CD14-positive monocyte (primary cell): ENCODE results near the gene INPP5A. TPM values are rescaled to one million over a fixed set of nuclear protein-coding genes. Genes with fewer than 3 reads are reported as not detected.

ENCODE experiments used
- DNase-seq, 3 donors: peaks; one replicate each; pipeline ENCODE4 v3.0.0-alpha.2; 2011 to 2022
- H2AFZ ChIP-seq: 2 replicates; pipeline ENCODE4 v1.6.0; 2012; ENCODE audit warnings: mild to moderate bottlenecking, low read depth, low read length, inconsistent platforms; ENCODE audit not compliant: insufficient read depth, poor library complexity, severe bottlenecking
- H3K27ac ChIP-seq, 2 donors: 1 replicate in 1 of 2; 2 replicates in 1 of 2; pipeline ENCODE4 v1.5.1; 2012 to 2013; ENCODE audit warnings: low read length in 2 of 2, control low read depth in 1 of 2, inconsistent platforms in 1 of 2, low read depth in 1 of 2, mild to moderate bottlenecking in 1 of 2
- H3K27me3 ChIP-seq, 2 donors: one replicate each; pipeline versions ENCODE4 v1.6.0 to v1.6.1; 2011 to 2013; ENCODE audit warnings: low read length in 2 of 2; ENCODE audit not compliant: control insufficient read depth in 2 of 2, insufficient read depth in 2 of 2
- H3K36me3 ChIP-seq, 2 donors: replicated peaks in 1 of 2; 1 replicate in 1 of 2; 2 replicates in 1 of 2; pipeline versions ENCODE4 v1.5.1 to v1.6.1; 2012 to 2013; ENCODE audit warnings: low read length in 2 of 2, control low read depth in 1 of 2, inconsistent platforms in 1 of 2, mild to moderate bottlenecking in 1 of 2; ENCODE audit not compliant: insufficient read depth in 2 of 2, control insufficient read depth in 1 of 2
- H3K4me1 ChIP-seq, 2 donors: 1 replicate in 1 of 2; 2 replicates in 1 of 2; pipeline versions ENCODE4 v1.5.1 to v1.6.1; 2012 to 2013; ENCODE audit warnings: low read length in 2 of 2, control low read depth in 1 of 2, inconsistent platforms in 1 of 2, mild to moderate bottlenecking in 1 of 2, moderate library complexity in 1 of 2; ENCODE audit not compliant: insufficient read depth in 2 of 2, control insufficient read depth in 1 of 2
- H3K4me2 ChIP-seq: replicated peaks from 2 replicates; pipeline ENCODE3; 2012; ENCODE audit warnings: low read length, moderate library complexity, mild to moderate bottlenecking; ENCODE audit not compliant: poor library complexity, severe bottlenecking; ENCODE audit errors: extremely low read depth
- H3K4me3 ChIP-seq, 3 experiments: fragments of 200-600 bp in 1 of 3; sonication (generic) in 1 of 3; replicated peaks in 1 of 3; 1 replicate in 2 of 3; 2 replicates in 1 of 3; pipeline ENCODE4 v1.5.1; 2011 to 2013; ENCODE audit warnings: low read length in 3 of 3, mild to moderate bottlenecking in 3 of 3, control low read depth in 2 of 3, low read depth in 2 of 3, inconsistent platforms in 1 of 3, moderate library complexity in 1 of 3
- H3K79me2 ChIP-seq: 2 replicates; pipeline ENCODE4 v1.6.0; 2012; ENCODE audit warnings: mild to moderate bottlenecking, control low read depth, inconsistent platforms, low read length, moderate library complexity; ENCODE audit not compliant: insufficient read depth
- H3K9ac ChIP-seq: 2 replicates; pipeline ENCODE4 v1.6.0; 2017; ENCODE audit warnings: low read length, mild to moderate bottlenecking; ENCODE audit not compliant: insufficient read depth, poor library complexity, severe bottlenecking
- H3K9me3 ChIP-seq, 2 donors: replicated peaks in 1 of 2; 1 replicate in 1 of 2; 2 replicates in 1 of 2; pipeline versions ENCODE4 v1.5.1 to v1.6.1; 2012 to 2013; ENCODE audit warnings: low read length in 2 of 2, control low read depth in 1 of 2; ENCODE audit not compliant: control insufficient read depth in 1 of 2, insufficient read depth in 1 of 2
- H4K20me1 ChIP-seq: 2 replicates; pipeline ENCODE4 v1.6.0; 2012; ENCODE audit warnings: mild to moderate bottlenecking, low read length, control low read depth, moderate library complexity; ENCODE audit not compliant: insufficient read depth
- H3K27ac Mint-ChIP-seq, 7 donors: one replicate each; pipeline ENCODE4 v1.8.0; 2020; ENCODE audit warnings: mild to moderate bottlenecking in 7 of 7, mixed read lengths in 7 of 7, moderate library complexity in 6 of 7, inconsistent platforms in 2 of 7
- H3K27me3 Mint-ChIP-seq, 3 donors: one replicate each; pipeline ENCODE4 v1.8.0; 2021 to 2022; ENCODE audit warnings: low read depth in 3 of 3, mild to moderate bottlenecking in 3 of 3, mixed read lengths in 3 of 3, moderate library complexity in 3 of 3, inconsistent platforms in 1 of 3
- H3K36me3 Mint-ChIP-seq, 2 donors: one replicate each; pipeline ENCODE4 v1.8.0; 2020; ENCODE audit warnings: mixed read lengths in 2 of 2, inconsistent platforms in 1 of 2, mild to moderate bottlenecking in 1 of 2
- H3K4me1 Mint-ChIP-seq: one replicate; pipeline ENCODE4 v1.8.0; 2020; ENCODE audit warnings: mild to moderate bottlenecking, mixed read lengths
- H3K4me3 Mint-ChIP-seq, 2 donors: one replicate each; pipeline ENCODE4 v1.8.0; 2020; ENCODE audit warnings: mild to moderate bottlenecking in 2 of 2, mixed read lengths in 2 of 2, moderate library complexity in 1 of 2
- H3K9me3 Mint-ChIP-seq, 7 donors: one replicate each; pipeline ENCODE4 v1.8.0; 2020 to 2022; ENCODE audit warnings: mixed read lengths in 7 of 7, mild to moderate bottlenecking in 6 of 7, moderate library complexity in 6 of 7, inconsistent platforms in 2 of 7
- WGBS: methylation state at CpG from one replicate; pipeline ENCODE4 v1.1.5; 2013; ENCODE audit warnings: missing lambda C conversion rate; ENCODE audit not compliant: insufficient coverage; 5-methylcytosine and 5-hydroxymethylcytosine counted together
- intact Hi-C, 2 donors: fragments of 100-400 bp; cut with micrococcal nuclease; formaldehyde crosslinking; loops; one replicate each; pipeline versions ENCODE4 v1.15.0 to v1.15.1; 2023
- polyA plus RNA-seq, 3 donors: library from polyadenylated mRNA; depleted of rRNA in 1 of 3; unstranded in 2 of 3; stranded (reverse) in 1 of 3; fragments of 300-500 nt in 2 of 3; fragments of >200 nt in 1 of 3; fragmentation: Illumina TruSeq in 2 of 3; gene quantifications; 1 replicate in 2 of 3; 2 replicates in 1 of 3; pipeline ENCODE4 v1.2.3, GENCODE V29; 2012 to 2021
- TF ChIP-seq, protein P1 (sequence below): fragments of 200-600 bp; IDR thresholded peaks from one replicate; pipeline ENCODE4 v1.8.0; 2022; ENCODE audit warnings: antibody characterized with exemption, mild to moderate bottlenecking

The INPP5A gene
- polyA plus RNA-seq, 3 donors, result 0.87 to 17.2 (median 2.9) TPM

DNA sequence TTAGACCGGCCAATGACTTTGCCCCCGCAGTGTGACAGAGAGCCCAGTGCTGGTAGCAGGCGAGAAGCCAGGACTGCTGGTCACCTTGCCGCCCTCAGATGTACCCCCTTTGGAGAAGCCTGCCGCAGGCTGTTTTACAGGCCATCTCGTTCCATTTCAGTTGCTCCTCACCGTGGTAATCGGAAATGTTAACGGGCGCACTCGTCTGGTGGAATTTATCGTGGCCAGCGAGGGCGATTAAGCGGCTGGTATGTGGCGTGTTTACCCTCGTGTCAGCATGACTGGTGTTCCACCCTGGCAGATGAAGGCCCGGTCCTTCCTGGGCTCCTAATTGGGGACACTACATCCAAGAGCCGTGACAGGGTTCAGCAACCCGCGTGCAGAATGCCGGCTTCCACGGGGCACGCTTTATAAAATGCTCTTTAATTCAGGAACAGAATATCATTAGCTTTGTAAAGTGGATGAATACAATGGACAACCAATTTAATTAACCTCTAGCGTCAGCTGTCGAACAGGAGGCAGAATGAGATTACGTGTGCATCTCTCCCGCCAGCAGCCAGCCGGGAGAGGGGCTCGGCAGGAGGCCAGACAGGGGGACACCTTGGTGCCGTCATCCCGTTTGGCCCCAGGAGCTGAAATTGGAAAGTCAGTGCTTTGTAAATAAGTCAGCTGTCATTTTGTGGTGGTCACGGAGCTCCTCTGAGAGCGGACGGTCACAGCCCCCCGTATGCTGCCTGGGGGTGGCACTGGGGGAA is 140.1 kb downstream of the INPP5A start:
- H3K79me2 ChIP-seq, result no peaks in the 10 kb centered on the region
- no peak overlapping the region for H3K4me3 ChIP-seq
- H2AFZ ChIP-seq, result no peak overlapping the region
- Mint-ChIP-seq H3K36me3 (peaks cover 17 to 50% of the 10 kb centered on the region in 2 donors), H3K27ac (peak overlapping the region in 1 of 7 donors; percentile 27), H3K4me3 (no peak overlapping the region), H3K27me3 (peaks cover 0 to 1% (median 0%) of the 10 kb centered on the region in 3 donors), H3K4me1 (no peaks in the 10 kb centered on the region), H3K9me3 (peaks cover 0 to 3% (median 1%) of the 10 kb centered on the region in 7 donors)
- no peaks in the 10 kb centered on the region for H3K4me1 ChIP-seq
- 97% methylated on average over 30 of the region's 36 CpGs for WGBS
- no peak for DNase-seq
- peaks cover 4% of the 10 kb centered on the region for H4K20me1 ChIP-seq
- TF ChIP-seq, protein P1, sequence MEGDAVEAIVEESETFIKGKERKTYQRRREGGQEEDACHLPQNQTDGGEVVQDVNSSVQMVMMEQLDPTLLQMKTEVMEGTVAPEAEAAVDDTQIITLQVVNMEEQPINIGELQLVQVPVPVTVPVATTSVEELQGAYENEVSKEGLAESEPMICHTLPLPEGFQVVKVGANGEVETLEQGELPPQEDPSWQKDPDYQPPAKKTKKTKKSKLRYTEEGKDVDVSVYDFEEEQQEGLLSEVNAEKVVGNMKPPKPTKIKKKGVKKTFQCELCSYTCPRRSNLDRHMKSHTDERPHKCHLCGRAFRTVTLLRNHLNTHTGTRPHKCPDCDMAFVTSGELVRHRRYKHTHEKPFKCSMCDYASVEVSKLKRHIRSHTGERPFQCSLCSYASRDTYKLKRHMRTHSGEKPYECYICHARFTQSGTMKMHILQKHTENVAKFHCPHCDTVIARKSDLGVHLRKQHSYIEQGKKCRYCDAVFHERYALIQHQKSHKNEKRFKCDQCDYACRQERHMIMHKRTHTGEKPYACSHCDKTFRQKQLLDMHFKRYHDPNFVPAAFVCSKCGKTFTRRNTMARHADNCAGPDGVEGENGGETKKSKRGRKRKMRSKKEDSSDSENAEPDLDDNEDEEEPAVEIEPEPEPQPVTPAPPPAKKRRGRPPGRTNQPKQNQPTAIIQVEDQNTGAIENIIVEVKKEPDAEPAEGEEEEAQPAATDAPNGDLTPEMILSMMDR, result no peak
- H3K27me3 ChIP-seq, result no peaks in the 10 kb centered on the region
- H3K9ac ChIP-seq, result no peak overlapping the region
- peaks cover 0 to 19% of the 10 kb centered on the region in 2 donors for H3K36me3 ChIP-seq
- H3K4me2 ChIP-seq, result no peak overlapping the region
- H3K27ac ChIP-seq, result no peak overlapping the region
- intact Hi-C loops, result no loop called here
- H3K9me3 ChIP-seq, result no peaks in the 10 kb centered on the region

DNA sequence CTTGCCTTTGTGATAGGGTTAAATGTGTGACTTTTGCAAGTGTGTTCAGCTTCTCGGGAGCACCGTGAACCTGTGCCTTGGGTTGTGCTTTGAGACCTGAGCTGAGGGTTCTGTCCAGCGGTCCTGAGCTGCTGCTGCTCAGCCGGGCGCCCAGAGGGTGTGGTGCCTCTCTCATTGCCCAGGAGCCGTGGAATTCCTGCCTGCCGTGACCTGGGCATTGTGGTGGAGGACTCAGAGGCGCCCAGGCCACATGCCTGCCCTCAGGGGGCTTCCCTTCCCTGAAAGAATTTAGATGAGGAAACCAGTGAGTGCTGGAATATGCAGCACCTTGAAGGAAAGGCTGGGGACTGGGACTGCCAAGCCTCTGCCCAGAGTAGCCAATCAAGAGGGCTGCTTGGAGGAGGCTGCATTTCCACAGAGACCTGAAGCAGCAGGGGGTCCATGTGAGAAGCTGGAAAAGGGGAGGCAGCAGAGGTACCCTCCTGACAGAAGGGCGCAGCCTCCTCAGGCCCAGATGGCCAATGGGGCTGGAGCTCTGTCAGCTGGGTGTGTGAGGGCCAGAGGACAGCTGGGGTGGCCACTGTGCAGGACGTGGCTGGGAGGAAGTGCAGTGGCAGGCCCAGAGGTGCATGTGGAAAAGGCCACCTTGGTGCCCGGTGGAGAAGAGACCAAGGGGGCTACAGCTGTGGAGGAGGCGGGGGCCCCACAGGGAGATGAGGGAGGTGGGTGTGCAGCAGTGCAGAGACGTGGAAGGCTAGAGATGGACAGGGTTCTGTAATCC is 141.0 kb downstream of the INPP5A start:
- Mint-ChIP-seq H3K4me3 (no peak overlapping the region), H3K9me3 (peaks cover 0 to 3% (median 0%) of the 10 kb centered on the region in 7 donors), H3K27ac (peak overlapping the region in 1 of 7 donors; percentile 37), H3K36me3 (peaks cover 13 to 42% of the 10 kb centered on the region in 2 donors), H3K27me3 (peaks cover 0 to 1% (median 0%) of the 10 kb centered on the region in 3 donors), H3K4me1 (no peaks in the 10 kb centered on the region)
- no peak overlapping the region for H3K4me2 ChIP-seq
- no peak overlapping the region for H3K9ac ChIP-seq
- 97% methylated on average over 12 of the region's 13 CpGs for WGBS
- peaks cover 0 to 17% of the 10 kb centered on the region in 2 donors for H3K36me3 ChIP-seq
- no peak overlapping the region for H2AFZ ChIP-seq
- no peak for DNase-seq
- H3K9me3 ChIP-seq, result no peaks in the 10 kb centered on the region
- TF ChIP-seq, protein P1, result no peak
- no peaks in the 10 kb centered on the region for H3K4me1 ChIP-seq
- H4K20me1 ChIP-seq, result peaks cover 8% of the 10 kb centered on the region
- H3K79me2 ChIP-seq, result no peaks in the 10 kb centered on the region
- no peak overlapping the region for H3K27ac ChIP-seq
- no peak overlapping the region for H3K4me3 ChIP-seq
- no peaks in the 10 kb centered on the region for H3K27me3 ChIP-seq
- intact Hi-C loops, result no loop called here
